ENCODE data around the gene CHST3.

The CHST3 gene

DNA sequence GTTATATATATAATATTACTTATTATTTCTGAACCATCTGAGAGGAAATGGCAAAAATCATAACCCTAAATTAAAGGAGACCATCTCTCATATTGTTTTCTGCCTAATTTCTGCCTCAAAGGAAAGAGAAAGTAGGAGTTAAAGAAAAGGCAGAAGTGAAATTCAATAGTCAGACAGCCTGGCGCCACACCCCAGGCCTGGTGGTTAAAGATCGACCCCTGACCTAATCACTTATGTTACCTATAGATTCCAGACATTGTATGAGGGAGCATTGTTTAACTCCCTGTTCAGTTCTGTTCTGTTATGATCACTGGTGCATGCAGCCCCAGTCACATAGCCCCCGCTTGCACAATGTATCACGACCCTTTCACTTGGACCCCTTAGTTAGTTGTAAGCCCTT, 24.9 kb upstream of the CHST3 start:
- Mint-ChIP-seq H3K4me3 (no peak overlapping the region), H3K4me1 (peaks cover 20% of the 10 kb centered on the region), H3K36me3 (ENCODE audit: low read depth) (peaks cover 2% of the 10 kb centered on the region), H3K27ac (no peak overlapping the region), H3K9me3 (peaks cover 10% of the 10 kb centered on the region), H3K27me3 (peaks cover 6% of the 10 kb centered on the region)
- no peak for DNase-seq
- ATAC-seq, result no peak

DNA sequence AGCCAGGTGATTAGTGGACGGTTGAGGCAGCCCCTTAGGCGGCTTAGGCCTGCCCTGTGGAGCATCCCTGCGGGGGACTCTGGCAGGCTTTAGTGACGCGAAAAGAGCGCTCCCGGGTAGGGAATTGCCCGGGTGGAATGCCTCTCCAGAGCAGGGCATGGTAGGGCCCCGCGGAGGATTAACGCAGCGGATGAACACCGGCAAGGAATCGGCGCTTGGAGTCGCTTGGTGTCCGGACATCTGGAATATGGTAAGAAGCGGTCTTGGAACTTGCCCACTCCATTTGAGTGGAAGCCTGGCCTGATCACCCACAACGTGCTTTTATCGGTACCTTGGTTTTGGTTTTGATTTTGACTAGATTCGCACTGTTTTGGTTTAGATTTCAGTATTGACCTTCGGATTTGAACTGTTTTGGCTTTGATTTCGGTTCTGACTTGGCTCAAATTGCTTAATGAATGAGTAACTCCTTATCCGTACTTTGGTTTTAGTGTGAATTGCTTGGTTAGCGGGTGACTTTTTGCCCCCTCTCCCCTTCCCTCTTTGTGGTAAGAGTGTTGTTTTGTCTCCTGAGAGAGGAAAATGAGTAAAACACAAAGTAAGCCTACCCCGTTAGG, 24.2 kb upstream of the CHST3 start:
- H3K4me1 Mint-ChIP-seq, result peaks cover 18% of the 10 kb centered on the region
- H3K4me3 Mint-ChIP-seq, result no peak overlapping the region
- no peak for DNase-seq
- peak; percentile 28 for ATAC-seq
- peaks cover 6% of the 10 kb centered on the region for H3K27me3 Mint-ChIP-seq
- peak overlapping the region; percentile 67 for H3K27ac Mint-ChIP-seq
- H3K36me3 Mint-ChIP-seq (ENCODE audit: low read depth), result peaks cover 2% of the 10 kb centered on the region
- H3K9me3 Mint-ChIP-seq, result peaks cover 10% of the 10 kb centered on the region

DNA sequence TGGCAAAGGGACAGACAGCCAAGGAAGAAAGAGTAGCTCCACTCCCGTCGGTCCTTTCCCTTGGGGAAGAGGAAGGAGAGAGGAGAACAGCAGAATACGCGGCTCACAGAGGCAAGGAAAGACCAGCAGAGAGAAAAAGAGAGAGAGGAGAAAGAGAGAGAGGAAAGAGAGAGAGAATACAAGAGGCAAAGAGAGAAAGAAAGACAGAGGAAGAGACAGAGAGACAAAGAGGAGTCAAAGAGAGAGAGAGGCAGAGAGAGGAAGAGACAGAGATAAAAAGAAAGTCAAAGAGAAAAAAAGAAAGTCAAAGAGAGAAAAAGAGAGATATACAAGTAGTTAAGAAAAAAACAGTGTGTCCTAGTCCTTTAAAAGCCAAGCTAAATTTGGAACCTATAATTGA, 23.4 kb upstream of the CHST3 start:
- peaks cover 6% of the 10 kb centered on the region for H3K27me3 Mint-ChIP-seq
- DNase-seq, result no peak
- H3K9me3 Mint-ChIP-seq, result peaks cover 12% of the 10 kb centered on the region

DNA sequence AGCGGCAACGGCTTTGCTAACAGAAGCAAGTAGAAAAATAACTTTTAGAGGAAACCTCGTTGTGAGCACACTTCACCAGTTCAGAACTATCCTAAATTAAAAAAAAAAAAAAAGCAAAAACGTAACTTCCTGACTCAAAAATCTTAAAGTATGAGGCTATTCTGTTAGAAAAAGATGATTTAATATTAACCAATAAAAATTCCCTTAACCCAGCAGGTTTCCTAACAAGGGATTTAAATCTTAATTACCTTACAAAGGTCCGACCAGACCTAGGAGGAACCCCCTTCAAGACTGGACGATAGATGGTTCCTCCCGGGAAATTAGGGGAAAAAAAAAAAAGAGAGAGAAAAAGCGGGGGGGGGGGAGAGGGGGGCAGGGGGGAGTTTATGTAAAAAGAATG, 22.9 kb upstream of the CHST3 start:
- H3K9me3 Mint-ChIP-seq, result peaks cover 18% of the 10 kb centered on the region
- peaks cover 3% of the 10 kb centered on the region for H3K36me3 Mint-ChIP-seq (ENCODE audit: low read depth)
- no peak overlapping the region for H3K27ac Mint-ChIP-seq
- no peak for ATAC-seq
- no peak overlapping the region for H3K4me3 Mint-ChIP-seq
- peaks cover 6% of the 10 kb centered on the region for H3K27me3 Mint-ChIP-seq
- DNase-seq, result no peak
- peaks cover 13% of the 10 kb centered on the region for H3K4me1 Mint-ChIP-seq

More for the DNA sequence above, 23.4 kb upstream of the CHST3 start:
- ATAC-seq, result no peak
- no peak overlapping the region for H3K27ac Mint-ChIP-seq
- H3K4me1 Mint-ChIP-seq, result peaks cover 13% of the 10 kb centered on the region
- no peak overlapping the region for H3K4me3 Mint-ChIP-seq
- H3K36me3 Mint-ChIP-seq (ENCODE audit: low read depth), result peaks cover 1% of the 10 kb centered on the region

DNA sequence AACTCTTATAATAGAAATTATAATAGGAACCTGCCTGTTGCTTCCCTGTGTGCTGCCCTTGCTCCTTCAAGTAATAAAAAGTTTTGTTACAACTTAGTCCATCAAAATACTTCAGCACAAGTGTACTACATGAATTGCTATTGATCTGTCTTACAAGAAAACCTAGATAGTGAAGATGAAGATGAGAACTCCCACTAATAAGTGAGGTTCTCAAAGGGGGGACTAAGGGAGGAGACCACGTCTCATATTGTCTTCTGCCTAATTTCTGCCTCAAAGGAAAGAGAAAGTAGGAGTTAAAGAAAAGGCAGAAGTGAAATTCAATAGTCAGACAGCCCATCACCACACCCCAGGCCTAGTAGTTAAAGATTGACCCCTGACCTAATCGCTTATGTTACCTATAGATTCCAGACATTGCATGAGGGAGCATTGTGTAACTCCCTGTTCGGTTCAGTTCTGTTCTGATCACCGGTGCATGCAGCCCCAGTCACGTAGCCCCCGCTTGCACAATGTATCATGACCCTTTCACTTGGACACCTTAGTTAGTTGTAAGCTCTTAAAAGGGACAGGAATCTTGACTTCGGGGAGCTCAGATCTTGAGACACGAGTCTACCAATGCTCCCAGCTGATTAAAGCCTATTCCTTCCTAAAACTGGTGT, 18.2 kb upstream of the CHST3 start:
- H3K9me3 Mint-ChIP-seq, result peaks cover 18% of the 10 kb centered on the region

DNA sequence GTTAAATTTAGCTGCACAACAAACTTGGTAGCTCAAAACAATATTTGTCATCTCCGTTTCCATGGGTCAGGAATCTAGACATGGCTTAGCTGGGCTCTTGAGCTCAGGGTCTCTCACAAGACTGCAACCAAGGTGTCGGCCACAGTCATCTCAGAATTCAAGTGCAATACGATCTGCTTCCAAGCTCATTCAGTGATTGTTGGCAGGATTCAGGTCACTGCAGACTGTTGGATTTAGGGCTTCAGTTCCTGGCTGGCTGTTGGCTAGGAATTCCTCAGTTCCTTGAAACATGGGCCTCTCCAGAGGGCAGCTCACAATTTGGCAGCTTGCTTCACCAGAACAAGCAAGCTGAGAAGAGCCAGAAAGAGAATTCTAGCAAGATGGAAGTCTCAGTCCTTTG, 17.5 kb upstream of the CHST3 start:
- Mint-ChIP-seq H3K27ac (no peak overlapping the region), H3K4me3 (no peak overlapping the region), H3K9me3 (peaks cover 17% of the 10 kb centered on the region), H3K4me1 (no peaks in the 10 kb centered on the region), H3K27me3 (no peaks in the 10 kb centered on the region), H3K36me3 (ENCODE audit: low read depth) (peaks cover 9% of the 10 kb centered on the region)
- ATAC-seq (no peak), DNase-seq (no peak)

More for the DNA sequence above, 18.2 kb upstream of the CHST3 start:
- Mint-ChIP-seq H3K4me3 (no peak overlapping the region), H3K27me3 (peaks cover 3% of the 10 kb centered on the region), H3K27ac (no peak overlapping the region), H3K4me1 (no peaks in the 10 kb centered on the region), H3K36me3 (ENCODE audit: low read depth) (peaks cover 9% of the 10 kb centered on the region)
- DNase-seq (no peak), ATAC-seq (no peak)

DNA sequence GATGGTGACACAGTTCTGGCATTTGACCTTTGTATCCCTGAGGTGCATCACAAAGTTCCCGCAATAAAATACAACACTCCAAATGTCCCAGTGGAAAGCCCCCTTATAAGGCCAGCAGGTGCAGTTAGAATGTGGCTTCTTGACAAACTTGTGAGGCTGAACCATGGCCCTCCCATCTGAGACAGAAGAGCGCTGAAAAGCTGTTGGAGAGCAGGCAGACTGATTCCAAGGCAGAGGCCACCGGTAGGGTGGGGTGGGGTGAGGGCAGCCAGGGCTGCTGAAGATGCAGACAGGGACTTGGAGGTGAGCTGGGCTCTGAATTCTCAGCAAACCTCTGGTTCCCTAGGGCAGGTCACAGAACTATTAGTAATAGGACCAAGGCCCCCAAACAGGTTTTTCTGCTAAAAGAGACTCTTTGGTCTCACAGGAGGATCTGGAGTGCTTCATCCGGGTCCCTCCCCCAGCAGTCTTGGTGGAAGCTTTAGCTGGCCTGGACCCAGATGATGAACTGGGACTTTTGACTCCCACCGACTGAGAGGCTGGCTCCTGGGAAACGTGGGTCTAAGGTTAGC, 15.6 kb upstream of the CHST3 start:
- peaks cover 9% of the 10 kb centered on the region for H3K36me3 Mint-ChIP-seq (ENCODE audit: low read depth)
- no peaks in the 10 kb centered on the region for H3K27me3 Mint-ChIP-seq
- DNase-seq, result no peak
- H3K27ac Mint-ChIP-seq, result no peak overlapping the region
- no peak overlapping the region for H3K4me3 Mint-ChIP-seq
- H3K4me1 Mint-ChIP-seq, result no peaks in the 10 kb centered on the region
- H3K9me3 Mint-ChIP-seq, result peaks cover 17% of the 10 kb centered on the region
- ATAC-seq, result no peak

DNA sequence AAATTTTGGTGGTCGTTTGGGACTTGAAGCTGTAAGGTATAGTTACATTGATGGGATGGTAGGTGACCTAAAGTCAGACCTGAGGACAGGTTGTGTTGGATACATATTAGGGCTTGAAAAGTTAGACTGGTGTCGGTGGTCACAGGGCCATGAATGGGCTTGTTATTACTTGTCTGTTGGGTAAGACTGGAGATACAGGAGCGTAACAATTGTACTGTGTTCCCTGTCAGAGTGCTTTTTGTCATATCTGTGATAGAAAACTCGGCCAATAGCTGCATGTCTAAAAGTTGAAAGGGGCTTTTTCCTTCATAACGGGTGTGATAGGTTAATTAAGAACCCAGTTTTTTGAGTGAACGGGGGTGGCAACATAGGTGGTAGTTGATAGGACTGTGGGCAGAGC, 13.5 kb upstream of the CHST3 start:
- Mint-ChIP-seq H3K27ac (no peak overlapping the region), H3K4me1 (no peaks in the 10 kb centered on the region), H3K4me3 (no peak overlapping the region), H3K9me3 (peaks cover 21% of the 10 kb centered on the region), H3K27me3 (no peaks in the 10 kb centered on the region), H3K36me3 (ENCODE audit: low read depth) (peaks cover 12% of the 10 kb centered on the region)
- DNase-seq (no peak), ATAC-seq (no peak)

DNA sequence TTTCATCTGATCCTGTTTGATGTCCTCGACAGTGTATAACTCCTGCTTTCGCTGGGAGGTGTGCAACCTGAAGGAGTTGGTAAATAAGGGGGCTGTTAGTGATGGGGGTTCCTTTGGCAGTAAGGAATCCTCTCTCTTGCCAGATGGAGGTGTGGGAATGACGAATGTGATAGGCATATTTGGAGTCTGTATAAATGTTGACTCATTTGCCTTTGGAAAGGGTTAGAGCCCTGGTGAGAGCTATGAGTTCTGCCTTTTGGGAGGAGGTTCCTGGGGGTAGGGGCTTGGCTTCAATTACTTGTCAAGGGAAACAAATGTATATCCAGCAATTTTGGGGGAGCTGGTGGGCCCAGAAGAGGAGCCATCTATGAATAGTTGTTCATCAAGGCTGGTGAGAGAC, 11.4 kb upstream of the CHST3 start:
- H3K4me1 Mint-ChIP-seq, result peaks cover 6% of the 10 kb centered on the region
- H3K27ac Mint-ChIP-seq, result no peak overlapping the region
- peaks cover 5% of the 10 kb centered on the region for H3K9me3 Mint-ChIP-seq
- ATAC-seq (no peak), DNase-seq (no peak)
- peaks cover 4% of the 10 kb centered on the region for H3K36me3 Mint-ChIP-seq (ENCODE audit: low read depth)
- no peak overlapping the region for H3K4me3 Mint-ChIP-seq
- H3K27me3 Mint-ChIP-seq, result no peaks in the 10 kb centered on the region

DNA sequence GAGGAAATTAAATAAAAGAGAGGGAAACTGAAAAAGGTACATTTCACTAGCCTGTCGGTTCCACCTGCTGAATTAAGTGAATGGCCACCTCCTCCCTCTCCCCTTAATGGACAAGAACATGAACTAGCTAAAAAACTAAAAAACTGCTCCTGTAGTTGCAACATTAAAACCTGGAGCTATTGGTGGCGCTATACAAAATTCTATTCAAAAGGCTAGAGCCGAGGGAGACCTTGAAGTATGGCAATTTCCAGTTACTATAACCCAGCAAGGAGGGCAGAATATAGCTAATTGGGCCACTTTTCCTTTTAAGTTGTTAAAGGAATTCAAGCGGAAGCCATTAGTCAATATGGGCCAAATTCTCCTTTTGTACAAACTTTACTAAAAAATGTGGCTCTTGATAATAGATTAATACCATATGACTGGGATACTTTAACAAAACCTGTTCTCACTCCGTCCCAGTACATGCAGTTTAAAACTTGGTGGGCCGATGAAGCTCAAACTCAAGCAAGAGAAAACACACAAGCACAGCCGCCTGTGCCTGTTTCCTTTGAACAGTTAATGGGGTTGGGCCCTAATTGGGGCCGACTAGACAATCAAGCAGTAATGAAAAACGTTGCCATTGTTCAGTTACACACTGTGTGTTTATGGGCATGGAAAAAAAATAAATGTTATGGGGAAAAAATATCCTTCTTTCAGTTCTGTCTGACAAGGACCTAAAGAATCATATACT, 6.5 kb upstream of the CHST3 start:
- Mint-ChIP-seq H3K9me3 (peaks cover 5% of the 10 kb centered on the region), H3K36me3 (ENCODE audit: low read depth) (peaks cover 4% of the 10 kb centered on the region), H3K27me3 (peaks cover 20% of the 10 kb centered on the region), H3K4me3 (no peak overlapping the region), H3K4me1 (peaks cover 6% of the 10 kb centered on the region), H3K27ac (no peak overlapping the region)
- DNase-seq, result no peak
- ATAC-seq, result no peak

DNA sequence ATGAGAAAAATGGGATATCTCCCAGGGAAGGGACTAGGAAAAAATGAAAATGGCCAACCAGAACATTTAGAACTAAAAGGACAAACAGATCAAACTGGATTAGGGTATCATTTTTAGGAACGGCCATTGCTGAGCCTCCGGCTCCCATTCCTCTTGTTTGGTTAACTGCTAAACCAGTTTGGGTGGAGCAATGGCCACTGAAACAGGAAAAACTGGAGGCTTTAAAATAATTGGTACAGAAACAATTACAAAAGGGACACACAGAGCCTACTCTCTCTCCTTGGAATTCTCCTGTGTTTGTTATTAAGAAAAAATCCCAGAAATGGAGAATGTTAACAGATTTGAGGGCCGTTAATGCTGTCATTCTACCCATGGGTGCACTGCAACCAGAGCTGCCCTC, 4.7 kb upstream of the CHST3 start:
- no peak overlapping the region for H3K27ac Mint-ChIP-seq

DNA sequence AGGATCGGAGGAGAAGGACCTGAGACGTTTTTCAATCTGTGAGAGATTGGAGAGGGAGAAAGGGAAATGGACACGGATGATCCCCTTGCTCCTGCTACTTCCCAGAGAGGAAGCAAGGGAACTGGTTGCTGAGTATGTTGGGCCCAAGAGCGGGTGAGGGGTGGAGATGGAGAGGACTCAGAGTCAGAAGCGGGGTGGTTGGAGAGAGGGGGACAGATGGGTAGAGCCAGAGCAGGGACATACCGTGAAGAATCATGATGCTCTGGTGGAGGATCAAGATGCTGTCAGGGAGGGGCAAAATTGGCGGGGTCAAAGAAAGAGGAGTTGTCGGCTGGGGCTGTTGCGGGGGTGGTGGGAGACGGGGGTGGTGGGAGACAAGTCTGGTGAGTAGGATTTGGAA, 2.4 kb upstream of the CHST3 start:
- Mint-ChIP-seq H3K4me1 (peaks cover 18% of the 10 kb centered on the region), H3K27me3 (peaks cover 45% of the 10 kb centered on the region), H3K27ac (no peak overlapping the region), H3K9me3 (no peaks in the 10 kb centered on the region), H3K4me3 (no peak overlapping the region), H3K36me3 (ENCODE audit: low read depth) (no peaks in the 10 kb centered on the region)
- no peak for ATAC-seq
- no peak for DNase-seq

More for the DNA sequence above, 4.7 kb upstream of the CHST3 start:
- Mint-ChIP-seq H3K9me3 (peaks cover 5% of the 10 kb centered on the region), H3K4me3 (no peak overlapping the region), H3K36me3 (ENCODE audit: low read depth) (peaks cover 4% of the 10 kb centered on the region), H3K4me1 (peaks cover 6% of the 10 kb centered on the region), H3K27me3 (peaks cover 27% of the 10 kb centered on the region)
- ATAC-seq (no peak), DNase-seq (no peak)

DNA sequence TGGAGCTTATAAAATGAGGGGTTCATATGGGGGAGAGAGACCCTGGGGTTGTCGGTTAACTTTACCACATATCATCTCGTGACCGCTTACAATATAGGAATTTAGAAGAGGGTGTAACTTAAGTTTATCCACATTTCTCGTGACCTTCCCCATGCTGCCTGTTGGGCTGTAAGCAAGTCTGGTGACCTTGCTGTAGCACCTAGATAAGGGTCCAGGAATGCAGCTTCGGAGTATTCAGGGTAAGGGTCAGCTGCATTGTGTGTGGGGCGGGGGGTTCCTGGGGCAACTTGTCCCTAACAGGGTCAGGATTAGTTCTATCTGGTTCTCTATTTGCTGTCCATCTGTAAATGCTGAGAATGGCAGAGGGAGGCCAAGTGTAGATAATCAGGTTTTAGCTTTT, 1.3 kb upstream of the CHST3 start:
- no peak overlapping the region for H3K27ac Mint-ChIP-seq
- no peaks in the 10 kb centered on the region for H3K36me3 Mint-ChIP-seq (ENCODE audit: low read depth)
- no peaks in the 10 kb centered on the region for H3K9me3 Mint-ChIP-seq
- DNase-seq (no peak), ATAC-seq (no peak)
- H3K27me3 Mint-ChIP-seq, result peaks cover 52% of the 10 kb centered on the region
- peak overlapping the region; percentile 28 for H3K4me3 Mint-ChIP-seq
- H3K4me1 Mint-ChIP-seq, result peaks cover 20% of the 10 kb centered on the region

DNA sequence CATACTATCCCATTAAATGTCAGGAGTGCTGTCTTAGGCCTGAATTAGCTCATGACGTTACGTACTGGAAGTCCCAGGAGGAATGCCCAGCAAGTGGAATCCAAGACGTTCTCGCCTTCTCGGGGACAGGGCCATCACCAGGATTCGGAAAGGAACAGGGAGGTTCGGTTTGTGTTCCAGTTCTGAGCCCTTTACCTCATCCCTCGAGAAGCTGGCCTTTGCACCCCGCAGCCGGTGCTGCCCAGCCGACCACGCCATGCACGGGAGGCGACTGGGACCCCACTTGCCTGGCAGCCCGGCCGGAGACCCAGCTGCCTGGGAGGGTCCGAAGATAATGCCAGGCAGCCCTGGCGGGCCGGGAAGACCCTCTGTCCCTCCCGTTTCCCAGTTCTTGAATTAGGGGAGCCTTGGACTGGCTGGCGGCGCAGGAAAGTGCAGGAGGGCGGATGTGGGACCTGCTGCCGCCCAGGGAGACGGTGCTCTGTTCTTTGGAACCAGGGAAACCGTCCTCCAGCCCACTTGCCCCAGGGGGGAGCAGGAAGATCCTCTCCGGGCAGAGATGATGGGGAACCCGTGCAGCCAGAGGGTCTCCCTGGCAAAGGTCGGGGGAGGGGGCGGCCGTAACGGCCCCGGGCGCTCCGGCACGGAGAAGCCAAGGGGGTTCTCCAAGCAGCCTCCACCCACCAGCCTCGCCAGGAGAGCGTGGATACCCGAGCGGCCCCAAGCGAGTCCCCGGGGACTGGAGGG, 671 bp upstream of the CHST3 start:
- H3K9me3 Mint-ChIP-seq, result no peaks in the 10 kb centered on the region
- peaks cover 54% of the 10 kb centered on the region for H3K27me3 Mint-ChIP-seq
- H3K4me1 Mint-ChIP-seq, result peaks cover 20% of the 10 kb centered on the region
- H3K36me3 Mint-ChIP-seq (ENCODE audit: low read depth), result no peaks in the 10 kb centered on the region
- peak; percentile 7 for ATAC-seq
- DNase-seq, result no peak
- no peak overlapping the region for H3K27ac Mint-ChIP-seq
- peak overlapping the region; percentile 28 for H3K4me3 Mint-ChIP-seq
